ENCODE results near the gene ZDHHC18.

Gene ZDHHC18

GRCh38 chr1:26811057-26811456, 15.4 kb upstream of the ZDHHC18 start:
- no peaks in the 10 kb centered on the region for H3K9me3 Mint-ChIP-seq
- H3K27me3 Mint-ChIP-seq: no peaks in the 10 kb centered on the region
- intact Hi-C loops (cut with micrococcal nuclease): loop anchor here (5.0 kb wide), 1 partner anchor 66 kb away; no protein-coding TSS in a partner anchor
- H3K27ac Mint-ChIP-seq: peak overlapping the region; percentile 78
- no peaks in the 10 kb centered on the region for H3K36me3 Mint-ChIP-seq (ENCODE audit: low read depth)
- H3K4me3 Mint-ChIP-seq: no peak overlapping the region
- H3K4me1 Mint-ChIP-seq (ENCODE audit: low read depth): peaks cover 28% of the 10 kb centered on the region

DNA sequence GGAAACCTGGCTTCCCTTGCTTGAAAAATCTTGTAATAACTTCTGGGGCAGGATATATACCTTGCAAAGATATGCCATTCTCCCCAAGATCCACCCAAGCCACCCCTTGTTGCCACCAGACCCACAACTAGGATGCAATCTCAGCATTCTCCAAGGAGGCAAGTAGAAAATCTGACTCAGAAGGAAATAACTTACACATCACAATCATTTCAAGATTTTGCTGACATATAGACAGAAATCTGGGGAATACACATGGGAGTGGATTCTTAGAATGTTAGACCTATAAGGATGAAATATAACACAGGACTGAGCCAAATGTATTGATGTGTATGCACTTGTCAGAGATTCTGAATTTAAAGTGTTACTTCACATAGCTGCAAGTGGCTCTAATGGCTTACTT, 14.8 kb upstream of the ZDHHC18 start:
- H3K4me3 Mint-ChIP-seq: no peak overlapping the region
- intact Hi-C loops (cut with micrococcal nuclease): loop anchor here (5.0 kb wide), 1 partner anchor 66 kb away; no protein-coding TSS in a partner anchor
- no peaks in the 10 kb centered on the region for H3K36me3 Mint-ChIP-seq (ENCODE audit: low read depth)
- peaks cover 33% of the 10 kb centered on the region for H3K4me1 Mint-ChIP-seq (ENCODE audit: low read depth)
- peak overlapping the region; percentile 78 for H3K27ac Mint-ChIP-seq
- H3K9me3 Mint-ChIP-seq: no peaks in the 10 kb centered on the region
- H3K27me3 Mint-ChIP-seq: no peaks in the 10 kb centered on the region

GRCh38 chr1:26814377-26814776, 12.1 kb upstream of the ZDHHC18 start:
- Mint-ChIP-seq H3K9me3 (no peaks in the 10 kb centered on the region), H3K4me1 (ENCODE audit: low read depth) (peaks cover 33% of the 10 kb centered on the region), H3K27ac (peak overlapping the region; percentile 12), H3K4me3 (no peak overlapping the region), H3K36me3 (ENCODE audit: low read depth) (no peaks in the 10 kb centered on the region), H3K27me3 (peaks cover 2% of the 10 kb centered on the region)
- intact Hi-C loops (cut with micrococcal nuclease): loop anchor here (5.0 kb wide), 1 partner anchor 63 kb away; no protein-coding TSS in a partner anchor

- H3K27me3 Mint-ChIP-seq: peaks cover 2% of the 10 kb centered on the region
- no peaks in the 10 kb centered on the region for H3K36me3 Mint-ChIP-seq (ENCODE audit: low read depth)
- H3K9me3 Mint-ChIP-seq: no peaks in the 10 kb centered on the region
- intact Hi-C loops (cut with micrococcal nuclease): loop anchor here (5.0 kb wide), 1 partner anchor 62 kb away; no protein-coding TSS in a partner anchor
- peaks cover 34% of the 10 kb centered on the region for H3K4me1 Mint-ChIP-seq (ENCODE audit: low read depth)
- H3K4me3 Mint-ChIP-seq: no peak overlapping the region
- H3K27ac Mint-ChIP-seq: no peak overlapping the region
Observed at GRCh38 chr1:26814893-26815292, 11.6 kb upstream of the ZDHHC18 start.

DNA sequence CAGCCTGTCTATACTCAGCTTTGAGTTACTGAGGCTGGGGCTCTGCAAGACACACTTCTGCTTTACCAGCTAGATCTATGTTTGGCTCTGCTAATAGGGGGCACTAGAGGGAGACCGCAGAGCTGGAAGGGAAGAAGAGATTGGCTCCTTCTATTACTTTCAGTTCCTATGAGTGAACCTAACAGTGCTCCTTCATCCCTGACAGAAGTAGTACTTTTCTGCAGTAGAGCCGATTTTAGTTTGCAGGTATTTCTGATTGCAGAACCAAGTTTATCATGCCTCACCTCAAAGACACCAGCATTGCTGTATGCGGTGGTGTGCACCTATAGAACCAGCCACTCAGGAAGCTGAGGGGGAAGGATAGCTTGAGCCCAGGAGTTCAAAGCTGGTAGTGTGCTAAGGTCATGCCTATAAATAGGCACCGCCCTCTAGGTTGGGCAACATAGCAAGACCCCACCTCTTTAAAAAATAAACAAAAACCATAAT, 5.7 kb upstream of the ZDHHC18 start:
- Mint-ChIP-seq H3K9me3 (no peaks in the 10 kb centered on the region), H3K4me1 (ENCODE audit: low read depth) (peaks cover 36% of the 10 kb centered on the region), H3K4me3 (peak overlapping the region; percentile 67), H3K27ac (peak overlapping the region; percentile 83), H3K36me3 (ENCODE audit: low read depth) (no peaks in the 10 kb centered on the region), H3K27me3 (peaks cover 2% of the 10 kb centered on the region)
- intact Hi-C loops (cut with micrococcal nuclease): no loop called here

GRCh38 chr1:26822737-26823395, 3.6 kb upstream of the ZDHHC18 start:
- Mint-ChIP-seq H3K4me1 (ENCODE audit: low read depth) (peaks cover 42% of the 10 kb centered on the region), H3K9me3 (no peaks in the 10 kb centered on the region), H3K36me3 (ENCODE audit: low read depth) (peaks cover 9% of the 10 kb centered on the region), H3K27ac (no peak overlapping the region), H3K4me3 (no peak overlapping the region), H3K27me3 (peaks cover 2% of the 10 kb centered on the region)
- intact Hi-C loops (cut with micrococcal nuclease): no loop called here

GRCh38 chr1:26824731-26825130, 1.8 kb upstream of the ZDHHC18 start:
- Mint-ChIP-seq H3K9me3 (no peaks in the 10 kb centered on the region), H3K4me3 (no peak overlapping the region), H3K36me3 (ENCODE audit: low read depth) (peaks cover 23% of the 10 kb centered on the region), H3K27ac (no peak overlapping the region), H3K4me1 (ENCODE audit: low read depth) (peaks cover 60% of the 10 kb centered on the region), H3K27me3 (no peaks in the 10 kb centered on the region)
- intact Hi-C loops (cut with micrococcal nuclease): no loop called here

DNA sequence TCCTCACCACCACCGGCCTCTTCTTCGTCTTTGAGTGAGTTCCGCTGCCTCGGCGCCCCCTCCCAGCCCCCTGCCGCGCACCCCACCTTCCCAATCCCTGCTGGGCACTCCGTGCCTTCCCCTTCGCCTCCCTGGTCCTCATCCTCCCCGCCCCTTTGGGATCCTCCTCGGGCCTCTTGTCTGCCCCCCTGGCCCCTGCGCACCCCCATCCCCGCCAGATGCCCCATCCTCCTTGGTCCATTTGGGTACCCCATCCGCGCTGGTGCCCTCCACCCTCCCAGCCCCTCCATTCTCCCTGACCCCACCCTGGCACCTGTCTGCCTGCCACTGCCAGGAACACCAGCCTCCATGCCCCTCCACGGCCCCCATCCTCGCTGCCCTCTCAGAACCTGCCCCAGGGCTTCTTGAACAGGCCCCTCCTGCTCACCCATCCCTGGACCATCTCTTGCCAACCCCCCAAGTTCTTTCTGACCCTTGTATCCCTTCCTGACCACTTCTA, 667 bp downstream of the ZDHHC18 start:
- Mint-ChIP-seq H3K4me3 (peak overlapping the region; percentile 88), H3K27ac (peak overlapping the region; percentile 87), H3K4me1 (ENCODE audit: low read depth) (peaks cover 69% of the 10 kb centered on the region), H3K9me3 (no peaks in the 10 kb centered on the region), H3K27me3 (no peaks in the 10 kb centered on the region), H3K36me3 (ENCODE audit: low read depth) (peaks cover 43% of the 10 kb centered on the region)
- intact Hi-C loops (cut with micrococcal nuclease): no loop called here

DNA sequence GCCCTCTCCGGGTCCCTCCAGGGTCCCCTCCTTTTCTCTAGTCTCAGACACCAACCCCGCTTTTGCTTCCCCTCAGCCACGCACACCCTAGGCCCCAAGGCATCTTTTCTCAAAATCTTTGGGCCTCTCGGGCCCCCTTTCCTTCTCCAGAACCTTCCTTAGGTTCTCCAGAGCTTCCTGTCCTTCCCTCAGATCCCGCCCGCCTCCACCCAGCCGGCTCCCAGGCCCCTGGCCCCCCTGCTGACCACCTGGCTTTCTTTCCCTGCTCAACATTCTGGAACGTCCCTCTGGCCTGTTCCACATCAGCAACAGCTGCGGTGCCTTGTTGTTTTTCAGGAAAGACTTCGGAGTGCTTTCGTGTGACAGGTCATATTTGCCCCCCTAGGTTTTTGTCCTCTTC, 1.2 kb downstream of the ZDHHC18 start:
- intact Hi-C loops (cut with micrococcal nuclease): no loop called here
- Mint-ChIP-seq H3K9me3 (no peaks in the 10 kb centered on the region), H3K27ac (peak overlapping the region; percentile 87), H3K4me1 (ENCODE audit: low read depth) (peaks cover 74% of the 10 kb centered on the region), H3K4me3 (peak overlapping the region; percentile 88), H3K27me3 (no peaks in the 10 kb centered on the region), H3K36me3 (ENCODE audit: low read depth) (peaks cover 48% of the 10 kb centered on the region)

DNA sequence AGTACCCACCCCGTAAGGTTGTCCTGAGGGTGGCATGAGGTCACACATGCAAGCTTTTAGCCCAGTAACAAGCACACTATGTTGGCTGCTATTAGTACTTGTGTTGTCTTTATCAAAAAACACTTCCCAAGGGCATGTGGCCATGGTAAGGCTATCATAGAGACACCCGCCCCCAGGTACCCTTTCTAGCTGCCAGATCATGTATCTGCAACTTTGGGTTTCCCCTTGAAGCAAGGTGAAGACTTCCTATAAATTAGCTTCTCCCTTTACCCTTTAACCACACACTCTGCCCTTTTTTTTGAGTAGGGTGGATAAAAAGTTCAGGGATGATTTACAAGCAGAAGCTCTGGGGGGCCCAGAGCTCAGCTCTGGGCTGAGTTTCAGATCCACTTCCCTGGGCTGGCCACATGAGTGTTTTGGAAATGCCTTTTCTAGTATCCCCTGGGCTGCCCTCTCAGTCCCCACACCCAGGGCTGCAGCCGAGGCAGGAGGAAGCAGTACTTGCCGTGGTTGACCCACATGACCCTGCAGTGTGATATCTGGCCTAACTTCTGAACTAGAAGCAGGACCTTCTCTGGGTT, 2.0 kb downstream of the ZDHHC18 start:
- Mint-ChIP-seq H3K36me3 (ENCODE audit: low read depth) (peaks cover 56% of the 10 kb centered on the region), H3K27ac (peak overlapping the region; percentile 87), H3K27me3 (no peaks in the 10 kb centered on the region), H3K4me3 (peak overlapping the region; percentile 88), H3K9me3 (no peaks in the 10 kb centered on the region), H3K4me1 (ENCODE audit: low read depth) (peaks cover 78% of the 10 kb centered on the region)
- intact Hi-C loops (cut with micrococcal nuclease): no loop called here

GRCh38 chr1:26829184-26829911, 2.9 kb downstream of the ZDHHC18 start:
- Mint-ChIP-seq H3K4me3 (peak overlapping the region; percentile 88), H3K4me1 (ENCODE audit: low read depth) (peaks cover 86% of the 10 kb centered on the region), H3K27me3 (no peaks in the 10 kb centered on the region), H3K27ac (peak overlapping the region; percentile 87), H3K36me3 (ENCODE audit: low read depth) (peaks cover 65% of the 10 kb centered on the region), H3K9me3 (no peaks in the 10 kb centered on the region)
- intact Hi-C loops (cut with micrococcal nuclease): no loop called here

DNA sequence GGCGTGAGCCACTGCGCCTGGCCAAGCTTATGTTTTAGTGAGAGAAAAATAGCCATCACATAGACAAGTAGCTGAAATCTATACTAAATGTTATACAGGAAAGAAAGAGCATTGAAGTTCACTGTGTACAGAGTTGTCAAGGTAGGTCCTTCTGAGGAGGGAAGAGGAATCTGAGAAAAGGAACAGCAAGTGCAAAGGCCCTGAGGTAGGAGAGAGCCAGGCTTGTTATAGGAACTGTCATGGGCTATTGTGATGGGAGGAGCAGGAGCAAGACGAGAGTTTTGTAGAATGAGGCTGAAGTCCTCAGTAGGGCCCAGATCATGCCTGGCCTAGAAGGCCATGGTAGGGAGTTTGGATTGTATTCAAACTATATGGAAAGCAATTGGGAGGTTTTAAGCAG, 4.6 kb downstream of the ZDHHC18 start:
- Mint-ChIP-seq H3K4me3 (no peak overlapping the region), H3K36me3 (ENCODE audit: low read depth) (peaks cover 82% of the 10 kb centered on the region), H3K9me3 (no peaks in the 10 kb centered on the region), H3K27me3 (no peaks in the 10 kb centered on the region), H3K4me1 (ENCODE audit: low read depth) (peaks cover 78% of the 10 kb centered on the region), H3K27ac (no peak overlapping the region)
- intact Hi-C loops (cut with micrococcal nuclease): no loop called here

DNA sequence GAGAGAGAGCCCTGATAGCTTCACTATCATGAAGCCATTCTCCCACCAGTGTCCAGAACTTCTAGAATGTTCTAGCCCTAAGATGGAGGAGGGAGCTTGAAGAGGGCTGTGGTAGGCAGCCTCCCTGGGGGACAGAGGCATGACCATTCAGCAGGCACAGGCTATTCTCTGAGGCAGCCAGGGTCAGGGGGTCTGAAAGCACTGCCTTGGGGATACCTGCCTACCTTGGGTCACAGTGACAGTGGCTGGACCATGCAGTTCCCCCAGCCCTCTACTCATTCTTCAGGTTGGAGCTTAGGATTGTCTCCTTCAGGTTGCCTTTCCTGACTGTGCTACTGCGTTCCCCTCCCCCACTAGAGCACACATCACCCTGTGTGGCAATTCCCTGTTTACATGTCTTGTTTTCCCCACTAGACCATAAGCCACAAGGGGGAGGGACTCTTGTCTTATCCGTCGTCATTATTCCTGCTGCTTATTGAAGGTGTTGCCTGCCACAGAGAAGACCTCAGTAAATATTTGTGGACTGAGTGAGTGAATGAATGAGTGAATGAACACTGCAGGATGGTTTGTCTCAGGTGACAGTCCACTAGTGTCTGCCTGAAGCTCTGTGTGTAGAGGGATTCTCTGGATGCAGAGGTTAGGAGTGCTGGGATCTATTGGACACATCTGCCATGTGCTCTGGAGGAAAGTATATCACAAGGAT, 5.2 kb downstream of the ZDHHC18 start:
- H3K27ac Mint-ChIP-seq: no peak overlapping the region
- no peaks in the 10 kb centered on the region for H3K27me3 Mint-ChIP-seq
- H3K9me3 Mint-ChIP-seq: no peaks in the 10 kb centered on the region
- intact Hi-C loops (cut with micrococcal nuclease): no loop called here
- H3K4me3 Mint-ChIP-seq: no peak overlapping the region
- peaks cover 75% of the 10 kb centered on the region for H3K4me1 Mint-ChIP-seq (ENCODE audit: low read depth)
- peaks cover 88% of the 10 kb centered on the region for H3K36me3 Mint-ChIP-seq (ENCODE audit: low read depth)

All from dendritic cell treated with granulocyte-macrophage colony-stimulating factor and Interleukin-4, amounts not matched to agents 40 ng/mL and 50 ng/mL, for 4 days (primary cell).